HG03354 (cell line): ENCODE results near the gene DMD.
A peak's percentile ranks its signal among the peaks of the same experiment; 100 is the strongest.
"Not testable (repeated sequence)": the region's sequence is repeated elsewhere in the genome, so short reads cannot be mapped to it uniquely, and the experiment has no call there.

Experiments used
- ATAC-seq: cut with Tn5 transposase; IDR thresholded peaks from one replicate; pipeline ENCODE4 v1.9.1; 2021; ENCODE audit warnings: mild to moderate bottlenecking; ENCODE audit not compliant: unreplicated experiment, poor library complexity, severe bottlenecking

The DMD gene

DNA sequence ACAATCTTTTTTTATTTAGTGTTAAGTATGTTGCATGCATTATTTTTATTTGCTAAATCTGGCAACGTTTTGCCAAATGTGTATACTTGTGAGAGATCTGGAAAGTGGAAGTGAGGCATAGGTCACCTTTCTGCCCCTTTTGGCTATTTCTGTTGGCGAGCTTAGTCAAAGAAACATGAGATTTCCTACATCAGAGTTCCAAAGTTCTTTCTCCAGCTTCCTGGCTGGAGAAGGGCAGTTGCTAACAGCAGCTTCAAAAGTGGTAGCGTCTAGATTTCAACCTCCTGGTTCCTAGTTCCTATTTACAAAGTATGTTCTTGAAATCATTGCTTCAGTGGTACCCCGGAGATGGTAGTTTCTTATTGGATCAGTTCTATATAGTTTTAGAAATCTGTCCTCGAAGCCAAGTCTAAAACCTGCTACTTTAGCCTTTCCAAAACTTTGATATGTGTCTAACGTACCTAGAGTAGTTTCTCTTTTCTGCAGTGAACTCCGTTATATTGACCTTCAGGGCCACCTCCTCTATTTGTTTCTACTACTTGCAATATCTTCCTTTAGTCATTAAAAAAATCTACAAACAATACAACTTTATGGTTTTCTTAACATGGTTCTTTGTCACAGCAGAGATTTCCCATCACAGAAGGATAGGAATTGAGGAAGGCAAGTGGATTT lies 1683.8 kb downstream of the DMD start:
- no peak for ATAC-seq

DNA sequence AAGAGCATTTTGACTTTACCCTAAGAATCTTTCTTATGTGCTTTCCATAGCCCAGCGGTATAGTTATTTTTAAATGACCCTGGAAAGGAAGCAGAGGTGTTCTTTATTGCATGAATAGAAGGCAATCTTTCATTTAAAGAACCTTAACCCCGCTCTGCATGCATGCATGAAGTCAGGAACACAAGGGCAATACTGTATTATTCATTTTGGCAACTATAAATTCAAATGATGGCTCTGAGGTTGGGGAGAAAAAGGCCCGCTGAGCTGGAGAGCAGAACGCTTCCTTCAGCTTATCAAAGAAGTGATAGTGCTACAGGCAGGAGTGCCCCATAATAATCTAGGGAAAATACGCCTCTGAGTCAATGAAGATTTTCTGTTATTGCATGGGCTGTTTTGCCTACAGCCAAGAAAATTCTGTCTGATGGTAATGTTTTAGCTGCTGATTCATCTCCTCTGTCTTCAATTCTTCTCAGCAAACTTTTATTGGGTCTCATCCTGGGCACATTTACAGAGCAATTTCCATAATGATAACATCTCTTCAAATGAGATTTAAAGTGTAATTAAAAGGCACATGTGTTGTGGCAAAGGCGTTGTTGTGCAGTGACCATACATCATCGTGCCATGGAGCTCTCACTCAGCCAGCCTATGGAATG lies 1687.3 kb downstream of the DMD start:
- no peak for ATAC-seq

DNA sequence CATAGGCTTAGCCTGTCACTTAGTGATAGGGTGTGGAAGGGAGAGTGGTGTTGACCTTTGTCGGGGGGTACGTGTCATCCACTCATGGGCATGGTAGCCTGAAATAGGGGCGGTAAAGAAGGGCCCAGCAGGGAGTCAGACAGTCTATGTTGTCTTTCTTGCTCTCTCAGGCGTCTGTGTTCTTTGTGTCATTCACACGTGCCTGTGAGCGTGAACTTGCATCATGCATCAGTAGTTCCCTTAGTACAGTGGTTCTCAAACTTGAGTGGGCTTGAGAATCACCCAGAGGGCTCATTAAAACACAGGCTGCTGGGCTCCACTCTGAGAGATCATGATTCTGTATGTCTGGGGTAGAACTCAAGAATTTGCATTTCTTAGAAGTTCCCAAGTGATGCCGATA lies 1688.6 kb downstream of the DMD start:
- ATAC-seq: no peak

DNA sequence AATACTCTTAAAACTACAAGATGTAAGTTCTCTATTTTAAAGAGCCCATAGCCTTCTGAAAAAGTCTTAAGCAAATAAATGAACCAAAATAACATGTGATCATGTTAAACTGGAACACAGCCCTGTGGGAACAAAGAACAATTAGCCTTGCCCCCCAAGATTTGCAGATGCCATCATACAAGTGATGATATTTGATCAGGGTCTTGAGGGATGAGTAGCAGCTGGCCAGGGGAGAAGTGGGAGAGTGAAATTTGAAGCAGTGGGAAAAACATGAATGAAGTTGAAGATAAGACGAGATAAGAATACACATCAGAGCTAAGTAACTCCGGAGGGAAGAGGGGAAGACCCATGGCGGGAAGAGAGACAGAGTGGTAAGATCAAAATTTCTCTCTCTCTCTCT lies 1689.4 kb downstream of the DMD start:
- ATAC-seq: no peak

DNA sequence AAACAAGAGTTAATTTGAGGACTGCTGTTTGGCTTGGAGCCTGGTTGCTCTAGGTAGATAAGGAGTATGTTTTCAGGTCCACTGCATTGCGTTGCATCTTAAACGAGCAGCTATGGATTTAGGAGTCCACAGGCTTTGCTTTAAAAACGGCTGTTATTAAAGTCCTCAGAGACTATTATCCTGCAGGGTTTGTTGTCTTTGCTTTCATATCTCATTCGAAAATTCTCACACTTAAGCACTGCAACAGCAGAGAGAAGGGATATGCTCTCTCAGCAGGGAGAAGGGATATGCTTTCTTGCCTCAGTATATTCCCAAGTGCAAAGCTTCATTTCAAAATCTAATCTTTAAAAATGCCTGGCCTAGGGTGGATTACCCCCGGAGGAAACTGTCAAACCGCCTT lies 1694.8 kb downstream of the DMD start:
- ATAC-seq: no peak

DNA sequence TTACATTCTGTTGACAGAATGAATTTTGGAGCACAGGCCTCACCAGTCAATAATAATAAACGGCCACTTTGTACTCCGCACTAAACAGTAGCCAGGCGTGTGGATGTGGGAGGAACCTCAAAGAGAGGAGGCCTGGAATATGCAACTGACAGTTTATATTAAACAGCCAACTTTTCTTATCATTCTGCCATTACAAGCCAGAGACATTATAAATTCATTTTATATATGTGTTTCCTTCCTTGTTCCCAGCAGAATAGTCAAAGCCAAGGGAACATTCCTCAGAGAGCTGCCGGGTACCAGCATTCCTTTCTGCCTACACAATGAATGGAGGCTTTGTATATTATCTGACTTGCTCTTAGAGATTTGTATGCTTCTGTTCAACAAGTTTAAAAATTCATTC lies 1703.0 kb downstream of the DMD start:
- ATAC-seq: no peak

DNA sequence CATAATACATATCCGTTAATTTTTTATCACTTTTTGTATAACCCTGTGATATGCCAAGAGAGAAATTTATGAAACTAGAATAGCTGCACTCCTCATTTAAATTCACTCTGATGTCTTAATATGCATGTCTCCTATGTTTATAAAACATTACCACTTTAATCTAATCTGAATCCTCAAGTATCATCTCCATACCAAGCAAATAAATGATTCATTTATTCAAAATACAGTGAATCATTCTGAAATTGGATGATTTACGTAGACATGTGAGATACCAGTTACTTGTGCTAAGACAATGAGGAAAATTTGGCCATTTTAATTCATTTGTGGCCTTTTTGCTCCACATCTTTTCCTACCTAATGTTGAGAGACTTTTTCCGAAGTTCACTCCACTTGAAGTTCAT lies 1704.4 kb downstream of the DMD start:
- ATAC-seq: no peak

DNA sequence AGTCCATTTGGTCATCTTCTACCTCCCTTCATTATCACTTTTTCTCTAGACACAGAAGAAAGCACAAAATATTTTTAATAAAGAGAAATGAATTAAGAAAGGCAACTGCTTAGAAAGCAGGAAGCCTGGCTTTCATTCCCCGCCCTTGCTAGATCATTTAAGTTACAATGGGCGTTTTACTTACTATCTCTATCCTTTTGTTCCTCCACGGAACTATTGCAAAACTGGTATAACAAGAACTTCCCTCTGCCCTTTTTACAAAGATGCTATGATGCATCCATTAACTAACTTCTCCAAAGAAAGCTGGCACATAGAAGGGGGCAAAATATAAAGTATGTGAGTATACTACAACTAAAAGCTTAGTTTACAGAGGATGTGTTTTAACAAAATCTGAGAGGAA lies 1705.0 kb downstream of the DMD start:
- no peak for ATAC-seq

DNA sequence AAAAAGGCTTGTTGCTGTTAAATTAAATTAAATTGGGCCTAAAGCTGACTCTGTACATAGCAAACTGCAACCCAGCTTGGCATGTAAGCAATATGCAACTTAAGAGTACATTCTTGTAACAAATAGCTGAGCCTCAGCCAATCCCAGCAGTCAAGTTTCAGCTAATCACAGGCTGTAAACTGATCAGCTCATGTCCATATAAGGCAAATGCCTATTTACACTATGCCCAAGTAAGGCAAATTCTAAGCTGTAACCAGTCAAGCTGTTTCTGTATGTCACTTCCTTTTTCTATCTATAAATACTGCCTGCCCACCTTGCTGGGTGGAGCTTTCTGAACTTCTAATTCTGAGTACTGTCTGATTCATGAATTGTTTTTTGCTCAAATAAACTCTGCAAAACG lies 1710.4 kb downstream of the DMD start:
- ATAC-seq: peak; percentile 58

DNA sequence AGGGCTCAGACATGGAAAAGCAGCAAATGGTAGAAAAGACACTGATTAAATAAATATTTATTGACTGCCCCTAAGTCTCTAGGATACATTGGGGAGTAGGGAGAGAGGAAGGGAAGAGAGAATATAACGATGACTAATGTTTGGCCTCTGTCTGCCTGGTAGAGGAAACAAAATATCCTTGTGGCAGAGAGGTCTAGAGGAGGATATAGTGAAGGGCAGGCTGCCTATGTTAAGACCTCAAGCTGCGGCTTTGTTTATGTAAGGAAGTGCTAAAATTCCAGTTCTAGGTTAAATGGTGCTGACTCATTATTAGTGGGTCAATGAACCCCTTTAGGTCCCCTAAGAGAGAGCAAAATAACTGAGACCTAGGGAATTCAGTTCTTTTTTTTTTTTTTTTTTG lies 1712.2 kb downstream of the DMD start:
- ATAC-seq: no peak

DNA sequence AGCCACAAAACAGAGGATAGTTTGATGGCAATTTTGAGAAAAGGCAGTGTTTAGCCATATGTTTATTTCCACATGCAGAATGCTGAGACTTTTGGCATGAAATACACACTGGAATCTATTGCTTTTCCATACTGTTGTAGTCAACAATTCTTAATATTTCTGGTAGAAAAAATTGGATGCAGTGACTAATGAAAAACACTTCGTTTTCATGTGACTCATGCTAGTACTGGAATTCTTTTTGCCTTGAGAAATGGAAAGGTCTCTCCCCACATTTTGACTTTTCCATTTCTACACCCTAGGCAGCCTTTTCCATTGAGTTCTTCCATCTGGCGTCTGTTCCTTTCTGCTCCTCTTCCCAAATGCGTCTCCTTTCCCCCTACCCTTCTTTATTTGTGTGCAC lies 1714.3 kb downstream of the DMD start:
- ATAC-seq: no peak

DNA sequence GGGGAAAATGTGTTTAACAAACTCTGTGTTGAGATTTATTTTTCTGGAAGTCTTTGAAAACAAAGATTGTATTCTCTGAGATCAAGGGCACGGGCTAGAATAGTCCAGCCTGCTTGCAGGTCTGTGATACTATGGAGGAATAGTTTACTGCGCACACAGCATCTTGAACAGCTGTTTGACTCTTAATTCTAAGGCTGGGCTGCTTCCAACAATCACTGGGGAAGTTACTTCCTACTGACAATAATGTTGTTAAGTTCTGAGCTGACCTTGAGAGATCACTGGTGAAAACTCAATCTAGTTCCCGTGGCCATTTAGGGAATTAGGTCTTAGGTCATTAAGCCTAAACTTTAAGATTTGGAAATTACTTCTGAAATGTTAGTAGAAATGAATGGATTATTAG lies 1723.4 kb downstream of the DMD start:
- ATAC-seq: no peak

DNA sequence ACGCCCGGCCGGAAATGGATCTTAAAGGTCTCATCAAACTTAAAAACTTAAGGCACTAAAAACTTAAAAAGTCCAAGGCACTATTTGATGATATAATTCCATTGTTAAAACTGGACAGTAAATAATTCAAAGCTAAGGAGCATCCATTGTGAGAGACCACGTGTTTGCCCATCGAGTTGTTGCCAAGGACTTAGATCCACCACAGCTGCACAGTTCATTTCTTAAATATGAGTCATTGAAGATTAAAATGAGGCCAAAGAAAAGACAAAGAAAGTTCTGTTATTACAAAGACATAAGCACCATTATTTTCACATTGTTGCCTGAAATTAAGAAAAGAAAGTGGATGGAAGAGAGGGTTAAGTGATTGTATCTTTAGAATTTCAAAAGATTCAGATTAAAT lies 1728.0 kb downstream of the DMD start:
- ATAC-seq: no peak

DNA sequence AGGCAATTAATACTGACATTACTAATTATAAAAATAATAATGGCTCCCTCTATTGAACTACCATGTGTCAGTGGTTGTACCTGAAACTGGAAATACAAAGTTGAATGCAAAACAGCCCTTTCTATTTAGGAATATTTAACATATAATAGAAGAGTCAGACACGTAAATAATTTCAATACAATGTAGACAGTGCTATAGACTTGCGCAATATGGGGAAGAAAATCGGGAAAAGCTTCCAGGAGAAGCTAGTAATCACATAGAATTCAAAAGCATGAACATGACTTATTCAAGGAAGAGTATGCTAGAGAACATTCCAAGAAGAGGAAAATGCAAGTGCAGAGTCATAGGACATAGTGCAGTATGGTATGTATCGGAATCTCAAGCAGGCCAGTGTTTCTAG lies 1730.7 kb downstream of the DMD start:
- ATAC-seq: no peak

DNA sequence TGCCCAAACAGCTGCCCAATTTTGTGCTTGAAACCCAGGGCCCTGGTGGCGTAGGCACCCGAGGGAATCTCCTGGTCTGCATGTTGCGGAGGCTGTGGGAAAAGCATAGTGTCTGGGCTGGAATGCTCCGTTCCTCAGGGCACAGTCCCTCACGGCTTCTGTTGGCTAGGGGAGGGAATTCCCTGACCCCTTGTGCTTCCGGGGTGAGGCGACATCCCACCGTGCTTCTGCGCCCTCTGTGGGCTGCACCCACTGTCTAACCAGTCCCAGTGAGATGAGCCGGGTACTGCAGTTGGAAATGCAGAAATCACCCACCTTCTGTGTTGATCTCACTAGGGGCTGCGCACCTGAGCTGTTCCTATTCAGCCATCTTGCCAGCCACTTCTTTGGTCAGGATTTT lies 1740.1 kb downstream of the DMD start:
- ATAC-seq: no peak

DNA sequence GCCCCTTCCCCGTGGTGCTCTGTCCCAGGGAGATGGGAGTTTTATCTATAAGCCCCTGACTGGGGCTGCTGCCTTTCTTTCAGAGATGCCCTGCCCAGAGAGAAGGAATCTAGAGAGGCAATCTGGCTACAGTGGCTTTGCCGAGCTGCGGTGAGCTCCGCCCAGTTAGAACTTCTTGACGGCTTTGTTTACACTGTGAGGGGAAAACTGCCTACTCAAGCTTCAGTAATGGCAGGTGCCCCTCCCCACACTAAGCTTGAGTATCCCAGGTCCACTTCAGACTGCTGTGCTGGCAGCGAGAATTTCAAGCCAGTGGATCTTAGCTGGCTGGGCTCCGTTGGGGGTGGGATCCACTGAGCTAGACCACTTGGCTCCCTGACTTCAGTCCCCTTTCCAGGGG lies 1740.6 kb downstream of the DMD start:
- not testable (repeated sequence) for ATAC-seq

DNA sequence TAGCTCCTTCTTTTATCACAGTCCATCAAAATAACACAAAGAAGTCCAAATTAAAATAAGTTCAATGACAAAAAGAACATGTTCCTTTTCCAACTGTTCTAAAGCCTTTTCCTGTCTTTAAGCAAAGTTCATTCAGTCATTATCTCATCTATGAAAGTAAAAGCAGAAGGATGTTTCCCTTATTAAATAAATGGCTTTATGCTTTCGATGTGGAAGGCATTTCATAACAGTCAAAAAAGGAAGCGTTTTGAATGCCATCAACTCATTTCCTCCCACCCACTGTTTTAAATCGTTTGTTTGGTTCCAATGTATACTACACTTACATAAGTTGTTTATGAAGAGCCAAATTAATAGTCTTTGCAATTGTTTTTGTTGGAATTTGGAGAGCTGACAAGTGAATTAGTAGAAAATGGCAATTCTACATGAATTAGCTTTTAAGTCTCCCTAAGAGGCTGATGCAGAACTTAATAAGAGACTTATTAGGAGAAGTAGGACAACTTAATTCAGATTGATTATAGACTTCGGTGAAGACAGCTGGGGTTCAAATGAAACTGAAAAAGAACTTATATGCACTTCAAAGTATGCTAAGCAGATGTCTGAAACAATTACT lies 1746.9 kb downstream of the DMD start:
- no peak for ATAC-seq

DNA sequence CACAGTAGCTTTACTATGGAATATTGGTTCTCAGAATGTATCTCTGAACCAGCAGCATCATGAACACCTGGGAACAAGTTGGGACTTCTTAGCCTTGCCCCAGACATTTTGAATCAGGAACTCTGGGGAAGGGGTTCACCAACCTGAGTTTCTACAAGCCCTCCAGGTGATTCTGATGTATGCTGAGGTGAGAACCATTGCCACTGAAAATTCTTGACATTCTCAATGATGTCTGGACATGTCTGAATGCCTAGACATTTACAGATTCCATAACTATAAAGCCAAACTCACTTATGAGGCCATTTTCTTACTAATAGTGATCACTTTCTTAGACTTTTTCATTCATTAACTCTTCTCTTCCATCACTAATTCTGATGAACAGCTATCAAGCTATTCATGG lies 1750.1 kb downstream of the DMD start:
- no peak for ATAC-seq

DNA sequence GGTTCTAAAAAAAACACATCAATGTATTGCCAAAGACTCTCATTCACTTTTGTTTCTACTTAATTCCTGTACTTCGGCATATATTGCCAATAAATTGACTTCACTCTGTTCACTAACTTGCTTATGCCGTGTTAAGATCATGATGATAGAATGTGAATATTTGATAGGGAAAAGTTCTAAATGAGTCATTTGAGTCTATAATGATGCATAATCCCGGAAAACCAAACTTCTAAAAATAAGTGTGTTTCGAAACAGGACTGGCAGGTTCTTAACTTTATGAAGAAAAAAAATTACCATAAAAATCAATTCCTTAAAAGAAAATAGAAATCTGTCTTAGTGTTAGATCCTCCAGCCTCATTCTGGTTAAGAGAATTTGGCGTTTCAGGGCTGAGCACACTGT lies 1752.0 kb downstream of the DMD start:
- no peak for ATAC-seq

DNA sequence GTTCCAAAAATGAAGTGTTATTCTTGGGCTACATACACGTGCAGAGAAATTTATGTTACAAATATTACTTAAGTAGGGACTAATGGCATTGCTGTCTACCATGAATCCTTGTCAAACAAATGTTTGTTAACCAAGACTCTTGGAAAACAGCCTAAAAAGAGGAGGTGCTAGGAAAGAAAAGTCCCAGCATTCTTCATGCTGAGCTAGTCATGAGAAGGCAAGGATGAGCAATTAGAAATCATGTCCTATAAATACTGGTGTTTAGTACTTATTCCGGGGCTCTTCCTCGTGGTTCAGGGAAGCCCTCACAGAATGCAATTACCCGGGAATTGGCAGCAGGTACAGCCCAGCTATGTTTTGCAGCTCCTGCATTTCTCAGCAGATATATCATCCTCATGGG lies 1761.4 kb downstream of the DMD start:
- no peak for ATAC-seq

DNA sequence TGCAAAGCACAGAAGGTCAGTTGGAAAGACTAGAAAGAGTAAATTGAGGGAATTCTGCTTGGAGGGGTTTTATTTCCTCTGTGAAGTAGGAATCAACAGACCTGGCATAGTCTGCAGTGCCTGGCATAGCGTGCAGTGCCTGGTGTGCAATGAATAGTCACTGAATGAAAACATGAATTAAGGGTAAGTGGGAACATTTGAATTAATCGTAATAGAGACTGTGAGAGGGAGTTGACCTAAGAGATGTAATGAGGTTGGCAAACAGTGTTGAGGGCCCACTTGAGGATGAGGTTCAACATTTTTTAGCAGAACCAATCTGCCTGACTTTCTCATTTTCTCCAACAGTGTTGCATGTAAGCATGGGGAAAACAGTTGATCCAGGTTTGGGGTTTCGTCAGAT lies 1762.3 kb downstream of the DMD start:
- no peak for ATAC-seq

DNA sequence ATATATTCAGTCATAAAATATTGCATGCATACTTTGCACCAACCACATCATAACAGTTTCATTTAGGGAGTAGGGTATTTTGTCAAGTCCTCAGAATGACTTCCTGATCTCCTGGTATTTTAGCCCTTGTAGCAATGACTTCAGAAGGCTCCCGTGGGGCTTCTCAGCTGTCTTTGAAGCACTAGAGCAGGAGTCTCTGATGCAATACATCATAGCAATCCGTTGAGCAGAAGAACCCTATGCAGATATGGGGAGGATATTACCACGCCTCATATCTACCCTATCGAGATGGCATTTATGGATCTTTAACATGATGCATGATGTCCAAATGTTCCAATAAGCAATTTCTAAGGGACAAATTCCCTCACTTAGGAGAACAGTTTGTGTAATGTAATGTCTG lies 1765.8 kb downstream of the DMD start:
- no peak for ATAC-seq
